HEK293 (cell line): ENCODE results near the gene CHCHD10.

Source experiments
- FEZF1 ChIP-seq: fragments of 450-650 bp; formaldehyde crosslinking; IDR thresholded peaks from 2 replicates; pipeline ENCODE4 v1.5.1; 2016; ENCODE audit warnings: missing biosample characterization, missing genetic modification characterization
- HOXA7 ChIP-seq: sonication (generic); formaldehyde crosslinking; IDR thresholded peaks from 2 replicates; pipeline ENCODE4 v1.8.1; 2022; ENCODE audit warnings: missing genetic modification reagents, borderline replicate concordance
- KLF17 ChIP-seq: fragments of 450-650 bp; formaldehyde crosslinking; IDR thresholded peaks from 2 replicates; pipeline ENCODE4 v1.5.1; 2016; ENCODE audit warnings: missing biosample characterization, missing genetic modification characterization
- OVOL3 ChIP-seq: fragments of 450-650 bp; formaldehyde crosslinking; IDR thresholded peaks from 2 replicates; pipeline ENCODE4 v1.5.1; 2016; ENCODE audit warnings: missing biosample characterization, missing genetic modification characterization
- REPIN1 ChIP-seq: fragments of 450-650 bp; formaldehyde crosslinking; IDR thresholded peaks from 2 replicates; pipeline ENCODE4 v1.5.1; 2017; ENCODE audit warnings: missing biosample characterization, missing genetic modification characterization, low read depth
- WT1 ChIP-seq: fragments of 450-650 bp; formaldehyde crosslinking; IDR thresholded peaks from 2 replicates; pipeline ENCODE4 v1.5.1; 2016; ENCODE audit warnings: missing biosample characterization, missing genetic modification characterization
- ZBTB11 ChIP-seq: fragments of 450-650 bp; formaldehyde crosslinking; conservative IDR thresholded peaks from 2 replicates; pipeline ENCODE4 v1.5.1; 2016; ENCODE audit warnings: low read depth, missing biosample characterization, missing genetic modification characterization
- ZBTB20 ChIP-seq: fragments of 450-650 bp; formaldehyde crosslinking; IDR thresholded peaks from 2 replicates; pipeline ENCODE4 v1.5.1; 2016; ENCODE audit warnings: missing biosample characterization, missing genetic modification characterization
- ZFP69B ChIP-seq: fragments of 450-650 bp; formaldehyde crosslinking; IDR thresholded peaks from 2 replicates; pipeline ENCODE4 v1.5.1; 2016; ENCODE audit warnings: missing biosample characterization, missing genetic modification characterization
- ZNF214 ChIP-seq: fragments of 450-650 bp; formaldehyde crosslinking; IDR thresholded peaks from 2 replicates; pipeline ENCODE4 v1.5.1; 2017; ENCODE audit warnings: missing biosample characterization, mild to moderate bottlenecking, missing genetic modification characterization, borderline replicate concordance
- ZNF292 ChIP-seq: fragments of 450-650 bp; formaldehyde crosslinking; IDR thresholded peaks from 2 replicates; pipeline ENCODE4 v1.5.1; 2016; ENCODE audit warnings: low read depth, missing biosample characterization, missing genetic modification characterization, borderline replicate concordance
- ZNF626 ChIP-seq: fragments of 450-650 bp; sonication (Bioruptor Pico); formaldehyde crosslinking; IDR thresholded peaks from 2 replicates; pipeline ENCODE4 v1.5.1; 2018; ENCODE audit warnings: missing biosample characterization, missing genetic modification characterization, inconsistent platforms
- ZNF654 ChIP-seq: fragments of 450-650 bp; formaldehyde crosslinking; IDR thresholded peaks from 2 replicates; pipeline ENCODE4 v1.5.1; 2016; ENCODE audit warnings: low read depth, missing biosample characterization, missing genetic modification characterization
- ZNF658 ChIP-seq: fragments of 450-650 bp; formaldehyde crosslinking; IDR thresholded peaks from 2 replicates; pipeline ENCODE4; 2016; ENCODE audit warnings: missing biosample characterization, missing genetic modification characterization
- TF ChIP-seq, protein P1 (sequence below): fragments of 450-650 bp; formaldehyde crosslinking; IDR thresholded peaks from 2 replicates; pipeline ENCODE4 v1.5.1; 2016; ENCODE audit warnings: missing biosample characterization, missing genetic modification characterization
- TF ChIP-seq, protein P2 (sequence below): fragments of 450-650 bp; formaldehyde crosslinking; IDR thresholded peaks from 2 replicates; pipeline ENCODE4 v1.5.1; 2016; ENCODE audit warnings: missing biosample characterization, missing genetic modification characterization
- TF ChIP-seq, protein P3 (sequence below): IDR thresholded peaks from 2 replicates; pipeline ENCODE4 v1.6.1; 2011; ENCODE audit warnings: mild to moderate bottlenecking, low read depth, low read length, borderline replicate concordance
- TF ChIP-seq, protein P4 (sequence below): fragments of 450-650 bp; formaldehyde crosslinking; IDR thresholded peaks from 2 replicates; pipeline ENCODE4 v1.5.1; 2016; ENCODE audit warnings: missing biosample characterization, missing genetic modification characterization
- TF ChIP-seq, protein P5 (sequence below): fragments of 450-650 bp; formaldehyde crosslinking; IDR thresholded peaks from 2 replicates; pipeline ENCODE4 v1.5.1; 2016; ENCODE audit warnings: missing biosample characterization, missing genetic modification characterization, borderline replicate concordance
- TF ChIP-seq, protein P6 (sequence below): fragments of 450-650 bp; formaldehyde crosslinking; IDR thresholded peaks from 2 replicates; pipeline ENCODE4 v1.5.1; 2016; ENCODE audit warnings: missing biosample characterization, missing genetic modification characterization

CHCHD10 gene

GRCh38 chr22:23750714-23751440, 16.9 kb downstream of the CHCHD10 start, which contains the start of gene ZNF70 (continued):
- TF ChIP-seq, protein P1, sequence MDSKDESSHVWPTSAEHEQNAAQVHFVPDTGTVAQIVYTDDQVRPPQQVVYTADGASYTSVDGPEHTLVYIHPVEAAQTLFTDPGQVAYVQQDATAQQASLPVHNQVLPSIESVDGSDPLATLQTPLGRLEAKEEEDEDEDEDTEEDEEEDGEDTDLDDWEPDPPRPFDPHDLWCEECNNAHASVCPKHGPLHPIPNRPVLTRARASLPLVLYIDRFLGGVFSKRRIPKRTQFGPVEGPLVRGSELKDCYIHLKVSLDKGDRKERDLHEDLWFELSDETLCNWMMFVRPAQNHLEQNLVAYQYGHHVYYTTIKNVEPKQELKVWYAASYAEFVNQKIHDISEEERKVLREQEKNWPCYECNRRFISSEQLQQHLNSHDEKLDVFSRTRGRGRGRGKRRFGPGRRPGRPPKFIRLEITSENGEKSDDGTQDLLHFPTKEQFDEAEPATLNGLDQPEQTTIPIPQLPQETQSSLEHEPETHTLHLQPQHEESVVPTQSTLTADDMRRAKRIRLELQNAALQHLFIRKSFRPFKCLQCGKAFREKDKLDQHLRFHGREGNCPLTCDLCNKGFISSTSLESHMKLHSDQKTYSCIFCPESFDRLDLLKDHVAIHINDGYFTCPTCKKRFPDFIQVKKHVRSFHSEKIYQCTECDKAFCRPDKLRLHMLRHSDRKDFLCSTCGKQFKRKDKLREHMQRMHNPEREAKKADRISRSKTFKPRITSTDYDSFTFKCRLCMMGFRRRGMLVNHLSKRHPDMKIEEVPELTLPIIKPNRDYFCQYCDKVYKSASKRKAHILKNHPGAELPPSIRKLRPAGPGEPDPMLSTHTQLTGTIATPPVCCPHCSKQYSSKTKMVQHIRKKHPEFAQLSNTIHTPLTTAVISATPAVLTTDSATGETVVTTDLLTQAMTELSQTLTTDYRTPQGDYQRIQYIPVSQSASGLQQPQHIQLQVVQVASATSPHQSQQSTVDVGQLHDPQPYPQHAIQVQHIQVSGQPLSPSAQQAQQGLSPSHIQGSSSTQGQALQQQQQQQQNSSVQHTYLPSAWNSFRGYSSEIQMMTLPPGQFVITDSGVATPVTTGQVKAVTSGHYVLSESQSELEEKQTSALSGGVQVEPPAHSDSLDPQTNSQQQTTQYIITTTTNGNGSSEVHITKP (tag by site-specific recombination) = no peak
- peak; percentile 97 for TF ChIP-seq ZBTB20
- TF ChIP-seq, protein P2, sequence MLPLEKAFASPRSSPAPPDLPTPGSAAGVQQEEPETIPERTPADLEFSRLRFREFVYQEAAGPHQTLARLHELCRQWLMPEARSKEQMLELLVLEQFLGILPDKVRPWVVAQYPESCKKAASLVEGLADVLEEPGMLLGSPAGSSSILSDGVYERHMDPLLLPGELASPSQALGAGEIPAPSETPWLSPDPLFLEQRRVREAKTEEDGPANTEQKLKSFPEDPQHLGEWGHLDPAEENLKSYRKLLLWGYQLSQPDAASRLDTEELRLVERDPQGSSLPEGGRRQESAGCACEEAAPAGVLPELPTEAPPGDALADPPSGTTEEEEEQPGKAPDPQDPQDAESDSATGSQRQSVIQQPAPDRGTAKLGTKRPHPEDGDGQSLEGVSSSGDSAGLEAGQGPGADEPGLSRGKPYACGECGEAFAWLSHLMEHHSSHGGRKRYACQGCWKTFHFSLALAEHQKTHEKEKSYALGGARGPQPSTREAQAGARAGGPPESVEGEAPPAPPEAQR (tag by site-specific recombination) = no peak
- TF ChIP-seq, protein P3, sequence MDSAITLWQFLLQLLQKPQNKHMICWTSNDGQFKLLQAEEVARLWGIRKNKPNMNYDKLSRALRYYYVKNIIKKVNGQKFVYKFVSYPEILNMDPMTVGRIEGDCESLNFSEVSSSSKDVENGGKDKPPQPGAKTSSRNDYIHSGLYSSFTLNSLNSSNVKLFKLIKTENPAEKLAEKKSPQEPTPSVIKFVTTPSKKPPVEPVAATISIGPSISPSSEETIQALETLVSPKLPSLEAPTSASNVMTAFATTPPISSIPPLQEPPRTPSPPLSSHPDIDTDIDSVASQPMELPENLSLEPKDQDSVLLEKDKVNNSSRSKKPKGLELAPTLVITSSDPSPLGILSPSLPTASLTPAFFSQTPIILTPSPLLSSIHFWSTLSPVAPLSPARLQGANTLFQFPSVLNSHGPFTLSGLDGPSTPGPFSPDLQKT = peak; percentile 31; the same call in 1 of the 2 replicates
- TF ChIP-seq ZFP69B (tag by site-specific recombination) = peak; percentile 25; the same call in 1 of the 2 replicates
- TF ChIP-seq, protein P4, sequence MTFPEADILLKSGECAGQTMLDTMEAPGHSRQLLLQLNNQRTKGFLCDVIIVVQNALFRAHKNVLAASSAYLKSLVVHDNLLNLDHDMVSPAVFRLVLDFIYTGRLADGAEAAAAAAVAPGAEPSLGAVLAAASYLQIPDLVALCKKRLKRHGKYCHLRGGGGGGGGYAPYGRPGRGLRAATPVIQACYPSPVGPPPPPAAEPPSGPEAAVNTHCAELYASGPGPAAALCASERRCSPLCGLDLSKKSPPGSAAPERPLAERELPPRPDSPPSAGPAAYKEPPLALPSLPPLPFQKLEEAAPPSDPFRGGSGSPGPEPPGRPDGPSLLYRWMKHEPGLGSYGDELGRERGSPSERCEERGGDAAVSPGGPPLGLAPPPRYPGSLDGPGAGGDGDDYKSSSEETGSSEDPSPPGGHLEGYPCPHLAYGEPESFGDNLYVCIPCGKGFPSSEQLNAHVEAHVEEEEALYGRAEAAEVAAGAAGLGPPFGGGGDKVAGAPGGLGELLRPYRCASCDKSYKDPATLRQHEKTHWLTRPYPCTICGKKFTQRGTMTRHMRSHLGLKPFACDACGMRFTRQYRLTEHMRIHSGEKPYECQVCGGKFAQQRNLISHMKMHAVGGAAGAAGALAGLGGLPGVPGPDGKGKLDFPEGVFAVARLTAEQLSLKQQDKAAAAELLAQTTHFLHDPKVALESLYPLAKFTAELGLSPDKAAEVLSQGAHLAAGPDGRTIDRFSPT (tag by site-specific recombination) = peak; percentile 11; the same call in 1 of the 2 replicates
- no peak for TF ChIP-seq OVOL3 (tag by site-specific recombination)
- TF ChIP-seq ZNF658 (tag by site-specific recombination) = no peak
- TF ChIP-seq, protein P5, sequence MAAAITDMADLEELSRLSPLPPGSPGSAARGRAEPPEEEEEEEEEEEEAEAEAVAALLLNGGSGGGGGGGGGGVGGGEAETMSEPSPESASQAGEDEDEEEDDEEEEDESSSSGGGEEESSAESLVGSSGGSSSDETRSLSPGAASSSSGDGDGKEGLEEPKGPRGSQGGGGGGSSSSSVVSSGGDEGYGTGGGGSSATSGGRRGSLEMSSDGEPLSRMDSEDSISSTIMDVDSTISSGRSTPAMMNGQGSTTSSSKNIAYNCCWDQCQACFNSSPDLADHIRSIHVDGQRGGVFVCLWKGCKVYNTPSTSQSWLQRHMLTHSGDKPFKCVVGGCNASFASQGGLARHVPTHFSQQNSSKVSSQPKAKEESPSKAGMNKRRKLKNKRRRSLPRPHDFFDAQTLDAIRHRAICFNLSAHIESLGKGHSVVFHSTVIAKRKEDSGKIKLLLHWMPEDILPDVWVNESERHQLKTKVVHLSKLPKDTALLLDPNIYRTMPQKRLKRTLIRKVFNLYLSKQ (tag by site-specific recombination) = no peak
- no peak for TF ChIP-seq ZNF626
- no peak for TF ChIP-seq WT1 (tag by site-specific recombination)
- no peak for TF ChIP-seq HOXA7 (CRISPR knock-in tag)
- TF ChIP-seq, protein P6, sequence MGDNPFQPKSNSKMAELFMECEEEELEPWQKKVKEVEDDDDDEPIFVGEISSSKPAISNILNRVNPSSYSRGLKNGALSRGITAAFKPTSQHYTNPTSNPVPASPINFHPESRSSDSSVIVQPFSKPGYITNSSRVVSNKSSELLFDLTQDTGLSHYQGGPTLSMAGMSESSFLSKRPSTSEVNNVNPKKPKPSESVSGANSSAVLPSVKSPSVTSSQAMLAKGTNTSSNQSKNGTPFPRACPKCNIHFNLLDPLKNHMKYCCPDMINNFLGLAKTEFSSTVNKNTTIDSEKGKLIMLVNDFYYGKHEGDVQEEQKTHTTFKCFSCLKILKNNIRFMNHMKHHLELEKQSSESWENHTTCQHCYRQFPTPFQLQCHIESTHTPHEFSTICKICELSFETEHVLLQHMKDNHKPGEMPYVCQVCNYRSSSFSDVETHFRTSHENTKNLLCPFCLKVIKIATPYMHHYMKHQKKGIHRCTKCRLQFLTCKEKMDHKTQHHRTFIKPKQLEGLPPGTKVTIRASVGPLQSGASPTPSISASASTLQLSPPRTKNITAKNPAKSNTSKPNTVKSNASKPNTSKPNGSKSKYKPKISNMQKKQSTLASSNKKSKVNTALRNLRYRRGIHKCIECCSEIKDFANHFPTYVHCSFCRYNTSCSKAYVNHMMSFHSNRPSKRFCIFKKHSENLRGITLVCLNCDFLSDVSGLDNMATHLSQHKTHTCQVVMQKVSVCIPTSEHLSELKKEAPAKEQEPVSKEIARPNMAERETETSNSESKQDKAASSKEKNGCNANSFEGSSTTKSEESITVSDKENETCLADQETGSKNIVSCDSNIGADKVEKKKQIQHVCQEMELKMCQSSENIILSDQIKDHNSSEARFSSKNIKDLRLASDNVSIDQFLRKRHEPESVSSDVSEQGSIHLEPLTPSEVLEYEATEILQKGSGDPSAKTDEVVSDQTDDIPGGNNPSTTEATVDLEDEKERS (tag by site-specific recombination) = no peak
- TF ChIP-seq ZNF214 = no peak
- peak; percentile 37; the same call in 1 of the 2 replicates for TF ChIP-seq KLF17 (tag by site-specific recombination)
- no peak for TF ChIP-seq ZNF654
- no peak for TF ChIP-seq FEZF1 (tag by site-specific recombination)
- peak; percentile 51; the same call in 1 of the 2 replicates for TF ChIP-seq ZBTB11 (tag by site-specific recombination)
- no peak for TF ChIP-seq REPIN1 (tag by site-specific recombination)
- no peak for TF ChIP-seq ZNF292 (tag by site-specific recombination)
